Activated CD4-positive, CD25-positive, alpha-beta regulatory T cell treated with anti-CD3 and anti-CD28 coated beads, Interleukin-2, amount 50 U/mL, for 24 hours (primary cell): ENCODE data around the gene TBC1D21.

Source experiments
- ATAC-seq, 2 donors: fragments of 150-1000 bp; cut with Tn5 transposase; one replicate each; pipeline ENCODE4 v1.10.0; 2021; ENCODE audit warnings: mild to moderate bottlenecking in 1 of 2, moderate library complexity in 1 of 2

Gene TBC1D21

GRCh38 chr15:73889053-73889761, 15.8 kb downstream of the TBC1D21 start:
- ATAC-seq: no peak

GRCh38 chr15:73889762-73890124, 16.4 kb downstream of the TBC1D21 start:
- ATAC-seq: no peak

GRCh38 chr15:73891328-73892315, 18.3 kb downstream of the TBC1D21 start:
- no peak for ATAC-seq

GRCh38 chr15:73892446-73893226, 19.3 kb downstream of the TBC1D21 start:
- no peak for ATAC-seq

GRCh38 chr15:73894133-73894814, 20.9 kb downstream of the TBC1D21 start:
- no peak for ATAC-seq

GRCh38 chr15:73897441-73898261, 24.3 kb downstream of the TBC1D21 start:
- peak; percentile 67 to 86 for ATAC-seq

- no peak for ATAC-seq
Measured at GRCh38 chr15:73899197-73900094, 26.1 kb downstream of the TBC1D21 start.

- ATAC-seq: no peak
Measured at GRCh38 chr15:73900095-73900712, 26.8 kb downstream of the TBC1D21 start.

- no peak for ATAC-seq
Measured at GRCh38 chr15:73901126-73901810, 27.9 kb downstream of the TBC1D21 start.

- ATAC-seq: no peak
Measured at GRCh38 chr15:73902121-73903020, 29.0 kb downstream of the TBC1D21 start.

- ATAC-seq: no peak
Measured at GRCh38 chr15:73904026-73904815, 30.9 kb downstream of the TBC1D21 start.

GRCh38 chr15:73905225-73905827, 32.0 kb downstream of the TBC1D21 start:
- no peak for ATAC-seq

GRCh38 chr15:73906346-73907034, 33.1 kb downstream of the TBC1D21 start:
- ATAC-seq: no peak

- ATAC-seq: no peak
Measured at GRCh38 chr15:73907035-73907408, 33.7 kb downstream of the TBC1D21 start.

GRCh38 chr15:73908030-73908821, 34.9 kb downstream of the TBC1D21 start:
- peak; percentile 89 to 97 for ATAC-seq

- no peak for ATAC-seq
Measured at GRCh38 chr15:73908822-73909122, 35.4 kb downstream of the TBC1D21 start.
